ENCODE measurements around the gene CNTROB.
A peak's percentile ranks its signal among the peaks of the same experiment; 100 is the strongest.

Gene CNTROB

GRCh38 chr17:7931709-7932482 is at the start of gene CNTROB, which contains the start of gene TRAPPC1:
TSS of gene CNTROB (plus strand) at chr17:7932206. CDS start at chr17:7933080, 874 bp downstream.
TSS of gene TRAPPC1 (minus strand) at chr17:7931946. CDS start at chr17:7931829, 117 bp downstream.
- DNase-seq (ENCODE audit: low spot score): peak; percentile 99

GRCh38 chr17:7882629-7883028 is 49.4 kb upstream of the CNTROB start:
- DNase-seq (ENCODE audit: low spot score): no peak

- no peak for DNase-seq (ENCODE audit: low spot score)
Observed at GRCh38 chr17:7883781-7884386, 48.1 kb upstream of the CNTROB start.

GRCh38 chr17:7884581-7885366 is 47.2 kb upstream of the CNTROB start:
- DNase-seq (ENCODE audit: low spot score): no peak

GRCh38 chr17:7885367-7886226 is 46.4 kb upstream of the CNTROB start:
- DNase-seq (ENCODE audit: low spot score): peak; percentile 48

GRCh38 chr17:7886227-7887037 is 45.6 kb upstream of the CNTROB start:
- peak; percentile 28 for DNase-seq (ENCODE audit: low spot score)

GRCh38 chr17:7887038-7887481 is 44.9 kb upstream of the CNTROB start:
- no peak for DNase-seq (ENCODE audit: low spot score)

- peak; percentile 85 for DNase-seq (ENCODE audit: low spot score)
Observed at GRCh38 chr17:7887482-7888183, 44.4 kb upstream of the CNTROB start.

- DNase-seq (ENCODE audit: low spot score): peak; percentile 23
Observed at GRCh38 chr17:7888184-7888920, 43.7 kb upstream of the CNTROB start, which contains the start of gene CHD3. TSS of gene CHD3 (plus strand) at chr17:7888789. CDS start at chr17:7889001, 212 bp downstream.

GRCh38 chr17:7889166-7889955 is 42.6 kb upstream of the CNTROB start:
- DNase-seq (ENCODE audit: low spot score): peak; percentile 96

- no peak for DNase-seq (ENCODE audit: low spot score)
Observed at GRCh38 chr17:7893187-7893880, 38.7 kb upstream of the CNTROB start.

GRCh38 chr17:7894226-7894625 is 37.8 kb upstream of the CNTROB start:
- DNase-seq (ENCODE audit: low spot score): no peak

- DNase-seq (ENCODE audit: low spot score): no peak
Observed at GRCh38 chr17:7894866-7895265, 37.1 kb upstream of the CNTROB start.

- DNase-seq (ENCODE audit: low spot score): no peak
Observed at GRCh38 chr17:7897090-7897489, 34.9 kb upstream of the CNTROB start.

- DNase-seq (ENCODE audit: low spot score): peak; percentile 45
Observed at GRCh38 chr17:7897773-7898172, 34.2 kb upstream of the CNTROB start.

GRCh38 chr17:7903154-7904103 is 28.6 kb upstream of the CNTROB start:
- DNase-seq (ENCODE audit: low spot score): no peak

GRCh38 chr17:7909089-7909488 is 22.9 kb upstream of the CNTROB start:
- no peak for DNase-seq (ENCODE audit: low spot score)
